PC-9 (cell line): ENCODE measurements around the gene CLVS2. TPM values are rescaled to one million over a fixed set of nuclear protein-coding genes. Genes with fewer than 3 reads are reported as not detected.
A peak's percentile ranks its signal among the peaks of the same experiment; 100 is the strongest.

ENCODE experiments used
- BruUV-seq: library from RNA; stranded (reverse); fragments of 400-500 nt; replicated peaks from 2 replicates; lab custom pipeline; 2021; lab: Mats Ljungman, UMichigan
- CTCF ChIA-PET: fragments of 300-600 bp; sonication (Branson Sonifier 250); formaldehyde crosslinking; loops from one replicate; lab custom pipeline; 2022; ENCODE audit warnings: antibody characterized with exemption; lab: Charles Lee
- POLR2A ChIA-PET: fragments of 300-600 bp; sonication (Branson Sonifier 250); formaldehyde crosslinking; loops from one replicate; lab custom pipeline; 2022; ENCODE audit warnings: antibody characterized with exemption; ENCODE audit not compliant: unreplicated experiment; lab: Charles Lee
- DNase-seq, 2 experiments: peaks; one replicate each; pipeline versions ENCODE4 v3.0.0 to v3.0.0-alpha.2; 2015 to 2022; ENCODE audit warnings: mixed read lengths in 1 of 2
- H2AFZ ChIP-seq: fragments of 200-600 bp; sonication (generic); 2 replicates; pipeline ENCODE4 v1.8.1; 2017; ENCODE audit warnings: antibody characterized with exemption
- H3F3A ChIP-seq: fragments of 200-600 bp; sonication (generic); 2 replicates; pipeline ENCODE4 v1.8.1; 2017; ENCODE audit warnings: antibody characterized with exemption, mild to moderate bottlenecking, low read depth; ENCODE audit not compliant: insufficient read depth
- H3K27ac ChIP-seq: fragments of 200-600 bp; sonication (generic); 2 replicates; pipeline ENCODE4 v1.6.1; 2016; ENCODE audit warnings: mixed run types
- H3K27me3 ChIP-seq: fragments of 200-600 bp; sonication (generic); 2 replicates; pipeline ENCODE4 v1.6.1; 2016; ENCODE audit warnings: low read depth, mixed run types; ENCODE audit not compliant: insufficient read depth
- H3K36me3 ChIP-seq: fragments of 200-600 bp; sonication (generic); 2 replicates; pipeline ENCODE4 v1.6.1; 2016; ENCODE audit warnings: low read depth, mixed run types
- H3K4me1 ChIP-seq: fragments of 200-600 bp; sonication (generic); replicated peaks from 2 replicates; pipeline ENCODE4 v1.6.1; 2016; ENCODE audit warnings: mixed run types; ENCODE audit not compliant: insufficient read depth
- H3K4me2 ChIP-seq: fragments of 200-600 bp; sonication (generic); 2 replicates; pipeline ENCODE4 v1.6.1; 2017; ENCODE audit warnings: mixed run types
- H3K4me3 ChIP-seq: fragments of 200-600 bp; sonication (generic); 2 replicates; pipeline ENCODE4 v1.6.1; 2016; ENCODE audit warnings: mixed run types
- H3K79me2 ChIP-seq: fragments of 200-600 bp; sonication (generic); 2 replicates; pipeline ENCODE4 v1.6.1; 2017; ENCODE audit warnings: low read depth, mixed run types
- H3K9me2 ChIP-seq: fragments of 200-600 bp; sonication (generic); 2 replicates; pipeline ENCODE4 v1.8.1; 2017; ENCODE audit warnings: mild to moderate bottlenecking; ENCODE audit not compliant: insufficient read depth
- H3K9me3 ChIP-seq: fragments of 200-600 bp; sonication (generic); 2 replicates; pipeline ENCODE4 v1.8.1; 2016; ENCODE audit warnings: low read depth; ENCODE audit not compliant: insufficient read depth
- H4K20me1 ChIP-seq: fragments of 200-600 bp; sonication (generic); 2 replicates; pipeline ENCODE4 v1.8.1; 2017; ENCODE audit not compliant: insufficient read depth
- CTCF ChIP-seq: fragments of 200-600 bp; sonication (generic); conservative IDR thresholded peaks from 2 replicates; pipeline ENCODE4 v1.6.1; 2017; ENCODE audit warnings: mixed run types, antibody characterized with exemption, mild to moderate bottlenecking, moderate library complexity
- EZH2 ChIP-seq: fragments of 200-600 bp; sonication (generic); IDR thresholded peaks from 2 replicates; pipeline ENCODE4 v1.8.0; 2017; ENCODE audit warnings: antibody characterized with exemption, low read depth
- intact Hi-C: fragments of 100-400 bp; cut with micrococcal nuclease; formaldehyde crosslinking; loops from one replicate; pipeline ENCODE4 v1.10.0; 2022; ENCODE audit not compliant: unreplicated experiment
- total RNA-seq: library from RNA; stranded (reverse); gene quantifications from 2 replicates; pipeline ENCODE4 v1.2.3, GENCODE V29; 2021

The CLVS2 gene
- total RNA-seq, 1 experiment from 2014 or later = not detected

- H3K4me1 ChIP-seq = peaks cover 17% of the 10 kb centered on the region
- H3K79me2 ChIP-seq = no peaks in the 10 kb centered on the region
- H3K36me3 ChIP-seq = no peaks in the 10 kb centered on the region
- no peaks in the 10 kb centered on the region for H3K27me3 ChIP-seq
- TF ChIP-seq CTCF = no peak
- no peak for TF ChIP-seq EZH2
- H3K9me2 ChIP-seq = no peaks in the 10 kb centered on the region; the same call in 1 of the 2 replicates
- H4K20me1 ChIP-seq = no peaks in the 10 kb centered on the region
- DNase-seq = no peak
- ChIA-PET POLR2A (no interaction called here), CTCF (no interaction called here)
- no TSS peak for BruUV-seq
- no peak overlapping the region for H3K4me2 ChIP-seq
- no peak overlapping the region for H3K4me3 ChIP-seq
- intact Hi-C loops = no loop called here
- no peak overlapping the region for H3K27ac ChIP-seq
- peaks cover 7% of the 10 kb centered on the region for H3F3A ChIP-seq
- H2AFZ ChIP-seq = no peak overlapping the region
- H3K9me3 ChIP-seq = no peaks in the 10 kb centered on the region; the same call in 1 of the 2 replicates
Observed at GRCh38 chr6:123117145-123117908, 121.3 kb downstream of the CLVS2 start.

GRCh38 chr6:123118811-123119210, 122.8 kb downstream of the CLVS2 start:
- Histone ChIP-seq H3K9me3 (no peaks in the 10 kb centered on the region; the same call in 1 of the 2 replicates), H3K27ac (no peak overlapping the region), H3K27me3 (no peaks in the 10 kb centered on the region), H3K4me3 (no peak overlapping the region), H3K4me1 (peaks cover 17% of the 10 kb centered on the region), H3K9me2 (no peaks in the 10 kb centered on the region; the same call in 1 of the 2 replicates), H3K79me2 (no peaks in the 10 kb centered on the region), H3K36me3 (no peaks in the 10 kb centered on the region), H2AFZ (no peak overlapping the region), H3F3A (peaks cover 7% of the 10 kb centered on the region), H4K20me1 (no peaks in the 10 kb centered on the region), H3K4me2 (no peak overlapping the region)
- CTCF ChIA-PET = no interaction called here
- no TSS peak for BruUV-seq
- DNase-seq = peak; percentile 2 to 93
- POLR2A ChIA-PET = no interaction called here
- intact Hi-C loops = no loop called here
- TF ChIP-seq CTCF (no peak), EZH2 (no peak)

Other genes starting within 250 kb of the CLVS2 start
- not detected in 2 replicates for gene FABP7, start 216.5 kb upstream of the CLVS2 start, total RNA-seq
- 2.4 TPM in 2 replicates for gene SMPDL3A, start 207.0 kb upstream of the CLVS2 start, total RNA-seq